ENCODE results near the gene C21orf91.

DNA sequence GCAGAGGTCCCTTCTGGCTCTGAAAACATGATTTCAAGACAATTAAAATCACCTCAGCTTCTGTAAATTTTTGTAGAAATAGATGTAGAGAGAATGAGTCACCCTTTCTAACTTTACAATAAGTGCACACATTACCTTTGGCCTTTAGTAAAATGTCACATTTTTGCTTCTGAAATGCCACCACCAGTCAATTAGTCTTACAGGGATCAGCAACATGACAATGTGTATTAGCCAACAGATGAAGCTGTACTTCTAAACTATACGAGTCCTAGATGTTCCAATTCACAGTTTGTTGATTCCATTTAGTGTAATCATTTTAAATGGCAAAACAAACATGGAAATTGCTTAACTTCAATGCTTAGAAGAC is 23.1 kb downstream of the C21orf91 start:
- TF ChIP-seq, protein P1, sequence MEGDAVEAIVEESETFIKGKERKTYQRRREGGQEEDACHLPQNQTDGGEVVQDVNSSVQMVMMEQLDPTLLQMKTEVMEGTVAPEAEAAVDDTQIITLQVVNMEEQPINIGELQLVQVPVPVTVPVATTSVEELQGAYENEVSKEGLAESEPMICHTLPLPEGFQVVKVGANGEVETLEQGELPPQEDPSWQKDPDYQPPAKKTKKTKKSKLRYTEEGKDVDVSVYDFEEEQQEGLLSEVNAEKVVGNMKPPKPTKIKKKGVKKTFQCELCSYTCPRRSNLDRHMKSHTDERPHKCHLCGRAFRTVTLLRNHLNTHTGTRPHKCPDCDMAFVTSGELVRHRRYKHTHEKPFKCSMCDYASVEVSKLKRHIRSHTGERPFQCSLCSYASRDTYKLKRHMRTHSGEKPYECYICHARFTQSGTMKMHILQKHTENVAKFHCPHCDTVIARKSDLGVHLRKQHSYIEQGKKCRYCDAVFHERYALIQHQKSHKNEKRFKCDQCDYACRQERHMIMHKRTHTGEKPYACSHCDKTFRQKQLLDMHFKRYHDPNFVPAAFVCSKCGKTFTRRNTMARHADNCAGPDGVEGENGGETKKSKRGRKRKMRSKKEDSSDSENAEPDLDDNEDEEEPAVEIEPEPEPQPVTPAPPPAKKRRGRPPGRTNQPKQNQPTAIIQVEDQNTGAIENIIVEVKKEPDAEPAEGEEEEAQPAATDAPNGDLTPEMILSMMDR (IDR thresholded peaks at IDR 0.05; ENCODE audit: extremely low read depth in 1 of 2, insufficient read depth in 1 of 2, low read depth in 1 of 2, low read length in 2 of 2), result no peak
- no peak for TF ChIP-seq EZH2 (IDR thresholded peaks at IDR 0.05; ENCODE audit: borderline replicate concordance, low read depth, low read length, severe bottlenecking)
- TF ChIP-seq MYC (IDR thresholded peaks at IDR 0.05; ENCODE audit: low read depth, low read length), result no peak
- TF ChIP-seq JUN (IDR thresholded peaks at IDR 0.05; ENCODE audit: borderline replicate concordance, insufficient read depth, insufficient read length, low read depth), result no peak
- TF ChIP-seq FOS (IDR thresholded peaks at IDR 0.05; ENCODE audit: borderline replicate concordance, insufficient read depth, low read length), result no peak
- TF ChIP-seq POLR2A (IDR thresholded peaks at IDR 0.05; ENCODE audit: low read depth, low read length), result no peak
